ENCODE results near the gene ENAH.

Gene ENAH

DNA sequence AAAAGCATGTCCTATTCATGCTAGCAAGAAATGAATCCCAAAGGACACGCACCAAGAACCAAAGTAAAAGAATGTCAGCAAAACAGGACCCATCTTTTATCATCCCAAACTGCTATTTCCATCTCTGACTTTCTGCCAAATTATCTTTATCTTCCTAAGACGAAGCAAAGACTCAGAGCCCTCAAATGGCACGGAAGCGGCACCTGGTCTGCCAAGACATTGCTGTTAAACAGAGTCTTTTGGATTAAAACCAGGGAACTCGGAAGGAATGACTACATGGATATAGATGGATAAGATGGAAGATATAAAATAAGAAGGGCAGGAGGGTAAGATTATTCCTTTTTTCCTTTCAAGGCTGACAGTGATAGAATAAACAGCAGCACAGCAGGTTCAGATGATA is 164.2 kb downstream of the ENAH start:
- no peaks in the 10 kb centered on the region for H3K9me2 ChIP-seq (replicated peaks; ENCODE audit: low read depth, low read length)
- H3K9ac ChIP-seq (ENCODE audit: low read depth, low read length, poor library complexity, severe bottlenecking): no peak overlapping the region
- no peaks in the 10 kb centered on the region for H4K20me1 ChIP-seq (ENCODE audit: insufficient read depth, low read length, poor library complexity, severe bottlenecking)
- TF ChIP-seq CTCF (conservative IDR thresholded peaks at IDR 0.05; ENCODE audit: low read length): no peak
- no peak for TF ChIP-seq EZH2phosphoT487 (IDR thresholded peaks at IDR 0.05; ENCODE audit: borderline replicate concordance)
- H3K27me3 ChIP-seq (ENCODE audit: insufficient read depth, low read length, poor library complexity, severe bottlenecking): no peaks in the 10 kb centered on the region
- H3K4me2 ChIP-seq (ENCODE audit: low read depth, low read length, poor library complexity, severe bottlenecking): no peak overlapping the region
- no peaks in the 10 kb centered on the region for H3K36me3 ChIP-seq (ENCODE audit: insufficient read depth, low read length)
- H3F3A ChIP-seq (ENCODE audit: low read depth): no peaks in the 10 kb centered on the region
- H3K9me3 ChIP-seq (ENCODE audit: insufficient read depth, low read depth, low read length): no peaks in the 10 kb centered on the region
- no peak overlapping the region for H3K4me3 ChIP-seq (ENCODE audit: low read length, poor library complexity, severe bottlenecking)
- no peak overlapping the region for H2AFZ ChIP-seq (ENCODE audit: low read length)
- H3K4me1 ChIP-seq (ENCODE audit: insufficient read depth, low read length, poor library complexity, severe bottlenecking): no peaks in the 10 kb centered on the region
- no peaks in the 10 kb centered on the region for H3K79me2 ChIP-seq (ENCODE audit: insufficient read depth, low read length)

DNA sequence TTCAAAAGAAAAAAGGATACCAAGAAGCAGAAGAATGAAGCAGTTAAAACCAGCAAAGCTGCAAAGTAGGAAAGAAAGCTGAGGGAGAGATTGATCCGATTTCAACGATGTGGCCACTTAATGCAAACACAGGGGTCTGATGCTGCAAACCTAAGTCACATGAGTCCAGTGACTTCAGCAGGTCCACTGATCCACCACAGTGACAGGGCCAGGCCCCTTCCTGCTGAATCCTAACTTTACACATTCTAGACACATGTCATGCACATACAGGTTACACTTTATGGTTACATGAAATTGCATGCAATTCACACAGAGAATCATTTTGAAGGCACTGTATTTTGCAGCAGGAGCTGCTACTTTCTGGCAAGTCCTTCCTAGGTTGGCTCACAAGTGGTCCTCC is 166.1 kb downstream of the ENAH start:
- no peaks in the 10 kb centered on the region for H3K9me2 ChIP-seq (replicated peaks; ENCODE audit: low read depth, low read length)

GRCh38 chr1:225485991-225486530 is 166.9 kb downstream of the ENAH start:
- Histone ChIP-seq H3K79me2 (ENCODE audit: insufficient read depth, low read length) (no peaks in the 10 kb centered on the region), H3K27me3 (ENCODE audit: insufficient read depth, low read length, poor library complexity, severe bottlenecking) (no peaks in the 10 kb centered on the region), H3K4me3 (ENCODE audit: low read length, poor library complexity, severe bottlenecking) (no peak overlapping the region), H3K36me3 (ENCODE audit: insufficient read depth, low read length) (no peaks in the 10 kb centered on the region), H3K9me2 (replicated peaks; ENCODE audit: low read depth, low read length) (no peaks in the 10 kb centered on the region), H3F3A (ENCODE audit: low read depth) (no peaks in the 10 kb centered on the region), H4K20me1 (ENCODE audit: insufficient read depth, low read length, poor library complexity, severe bottlenecking) (no peaks in the 10 kb centered on the region), H2AFZ (ENCODE audit: low read length) (no peak overlapping the region), H3K9ac (ENCODE audit: low read depth, low read length, poor library complexity, severe bottlenecking) (no peak overlapping the region), H3K4me1 (ENCODE audit: insufficient read depth, low read length, poor library complexity, severe bottlenecking) (no peaks in the 10 kb centered on the region), H3K9me3 (ENCODE audit: insufficient read depth, low read depth, low read length) (no peaks in the 10 kb centered on the region), H3K4me2 (ENCODE audit: low read depth, low read length, poor library complexity, severe bottlenecking) (no peak overlapping the region)
- TF ChIP-seq CTCF (conservative IDR thresholded peaks at IDR 0.05; ENCODE audit: low read length) (no peak), EZH2phosphoT487 (IDR thresholded peaks at IDR 0.05; ENCODE audit: borderline replicate concordance) (no peak)

More for the DNA sequence above, 166.1 kb downstream of the ENAH start:
- no peak overlapping the region for H2AFZ ChIP-seq (ENCODE audit: low read length)
- H3K4me2 ChIP-seq (ENCODE audit: low read depth, low read length, poor library complexity, severe bottlenecking): no peak overlapping the region
- H3K9ac ChIP-seq (ENCODE audit: low read depth, low read length, poor library complexity, severe bottlenecking): no peak overlapping the region
- H3K27me3 ChIP-seq (ENCODE audit: insufficient read depth, low read length, poor library complexity, severe bottlenecking): no peaks in the 10 kb centered on the region
- TF ChIP-seq EZH2phosphoT487 (IDR thresholded peaks at IDR 0.05; ENCODE audit: borderline replicate concordance) (no peak), CTCF (conservative IDR thresholded peaks at IDR 0.05; ENCODE audit: low read length) (no peak)
- no peaks in the 10 kb centered on the region for H3K36me3 ChIP-seq (ENCODE audit: insufficient read depth, low read length)
- no peaks in the 10 kb centered on the region for H3K79me2 ChIP-seq (ENCODE audit: insufficient read depth, low read length)
- H4K20me1 ChIP-seq (ENCODE audit: insufficient read depth, low read length, poor library complexity, severe bottlenecking): no peaks in the 10 kb centered on the region
- H3F3A ChIP-seq (ENCODE audit: low read depth): no peaks in the 10 kb centered on the region
- no peaks in the 10 kb centered on the region for H3K4me1 ChIP-seq (ENCODE audit: insufficient read depth, low read length, poor library complexity, severe bottlenecking)
- no peaks in the 10 kb centered on the region for H3K9me3 ChIP-seq (ENCODE audit: insufficient read depth, low read depth, low read length)
- no peak overlapping the region for H3K4me3 ChIP-seq (ENCODE audit: low read length, poor library complexity, severe bottlenecking)
